ENCODE results near the gene POU4F1.

GRCh38 chr13:78596399-78596735 lies 7.0 kb downstream of the POU4F1 start:
- TF ChIP-seq EZH2 (IDR thresholded peaks at IDR 0.05; ENCODE audit: low read depth, unreplicated experiment) (no peak), CTCF (conservative IDR thresholded peaks at IDR 0.05; ENCODE audit: low read depth in 2 of 2) (no peak), ZNF331 (CRISPR knock-in tag; IDR thresholded peaks at IDR 0.05; ENCODE audit: low read depth) (no peak), REST (IDR thresholded peaks at IDR 0.05; ENCODE audit: unreplicated experiment) (no peak), POLR2AphosphoS5 (IDR thresholded peaks at IDR 0.05; ENCODE audit: low read depth) (no peak), CREB1 (CRISPR knock-in tag; IDR thresholded peaks at IDR 0.05; ENCODE audit: low read depth) (no peak), ETS1 (IDR thresholded peaks at IDR 0.05) (no peak), EZH2phosphoT487 (IDR thresholded peaks at IDR 0.05; ENCODE audit: unreplicated experiment) (peak; percentile 82), JUNB (IDR thresholded peaks at IDR 0.05; ENCODE audit: unreplicated experiment) (no peak)
